GM20431 (cell line): ENCODE data around the gene FLVCR2.

Experiments
- in situ Hi-C: fragments of 300-500 bp; cut with MseI, MboI; formaldehyde crosslinking; loops from one replicate; pipeline ENCODE4 v1.15.0; 2020; ENCODE audit warnings: low sequenced_read_pairs; ENCODE audit not compliant: unreplicated experiment

The FLVCR2 gene

DNA sequence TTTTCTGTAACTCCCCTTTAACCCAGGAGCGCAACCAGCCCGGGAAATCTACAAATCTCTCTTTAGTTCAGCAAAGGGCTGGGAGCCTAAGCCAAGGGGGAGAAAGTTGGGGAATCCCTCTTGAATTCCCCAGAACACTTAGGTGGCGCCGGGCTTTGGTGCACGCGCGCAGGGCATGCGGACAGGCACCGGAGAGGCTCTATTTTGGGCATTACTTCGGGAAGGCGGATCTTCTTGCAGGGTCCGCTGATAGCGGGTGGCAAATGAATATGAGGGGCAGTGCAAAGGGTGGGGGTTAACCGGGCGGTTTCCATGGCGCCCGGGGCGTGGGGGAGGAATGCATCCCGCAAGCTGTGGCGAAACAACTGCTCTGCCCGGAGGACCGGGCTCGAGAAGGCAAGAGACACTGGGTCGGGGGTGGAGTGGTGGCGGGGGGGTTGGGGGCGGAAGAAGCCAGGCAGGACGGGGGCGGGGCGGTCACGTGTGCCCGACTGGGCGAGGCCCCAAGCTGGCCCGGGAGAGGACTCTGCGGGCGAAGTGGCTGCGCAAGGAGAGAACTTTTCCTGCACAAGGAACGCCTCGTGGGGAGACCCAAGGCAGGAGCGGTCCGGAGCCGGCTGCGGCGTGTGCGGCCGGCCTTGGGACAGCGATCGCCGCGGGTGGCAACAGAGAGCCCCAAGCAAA, at the start of gene FLVCR2:
FLVCR2 (plus strand) TSS at position 519 of the 684 bp plus-strand sequence. CDS start 353 bp downstream, outside the sequence.
- in situ Hi-C loops = no loop called here

- in situ Hi-C loops = no loop called here
These were observed 47.2 kb upstream of the FLVCR2 start for GRCh38 chr14:75531256-75531655.

GRCh38 chr14:75531660-75532317, 46.6 kb upstream of the FLVCR2 start:
- in situ Hi-C loops = no loop called here

- in situ Hi-C loops = no loop called here
These were observed 44.4 kb upstream of the FLVCR2 start for GRCh38 chr14:75533791-75534555.

GRCh38 chr14:75535164-75535898, 43.1 kb upstream of the FLVCR2 start:
- in situ Hi-C loops = no loop called here

- in situ Hi-C loops = no loop called here
These were observed 41.3 kb upstream of the FLVCR2 start for GRCh38 chr14:75537071-75537470.

GRCh38 chr14:75539162-75539560, 39.3 kb upstream of the FLVCR2 start:
- in situ Hi-C loops = no loop called here

GRCh38 chr14:75539561-75540478, 38.6 kb upstream of the FLVCR2 start:
- in situ Hi-C loops = no loop called here

GRCh38 chr14:75540479-75540851, 38.0 kb upstream of the FLVCR2 start:
- in situ Hi-C loops = no loop called here

DNA sequence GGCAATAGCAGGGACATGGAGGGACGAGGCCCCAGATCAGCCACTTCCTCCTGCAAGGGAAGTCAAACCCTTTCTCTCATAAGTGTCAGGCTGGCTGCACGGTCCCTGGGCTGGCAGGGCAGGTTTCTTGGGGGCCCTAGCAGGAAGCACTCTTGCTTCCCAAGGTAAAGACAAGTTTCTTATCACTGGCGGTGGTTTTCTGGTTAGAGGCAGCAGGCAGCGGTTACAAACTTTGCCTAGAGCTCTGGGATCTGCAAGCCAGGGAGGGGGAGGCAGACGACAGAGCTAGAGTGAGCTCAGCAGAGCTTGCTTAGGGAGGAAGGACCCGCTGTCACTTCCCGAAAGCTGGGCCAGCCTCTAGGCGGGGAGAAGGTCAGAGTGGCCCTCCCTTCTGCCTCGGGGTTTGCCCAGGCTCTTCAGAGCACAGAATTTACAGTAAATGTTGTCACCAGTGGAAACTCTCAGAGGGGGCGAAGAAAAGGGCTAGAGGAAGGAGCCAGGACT, 35.8 kb upstream of the FLVCR2 start:
- in situ Hi-C loops = no loop called here

GRCh38 chr14:75543253-75543652, 35.2 kb upstream of the FLVCR2 start:
- in situ Hi-C loops = no loop called here

DNA sequence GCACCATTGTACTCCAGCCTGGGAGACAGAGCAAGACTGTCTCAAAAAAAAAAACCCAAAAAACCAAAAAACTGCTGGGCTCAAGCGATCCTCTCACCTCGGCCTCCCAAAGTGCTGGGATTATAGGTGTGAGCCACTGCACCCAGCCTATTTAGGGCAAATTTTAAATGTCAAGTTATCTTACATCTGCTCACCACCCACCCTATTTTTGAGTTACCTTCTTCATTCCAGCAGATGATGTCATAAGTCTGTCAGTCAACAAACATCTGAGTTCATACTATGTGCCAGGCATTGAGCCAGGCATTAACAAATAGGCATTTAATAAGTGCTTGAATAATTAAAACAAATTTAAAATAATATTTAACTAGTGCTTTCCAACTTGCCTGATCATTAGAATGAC, 34.6 kb upstream of the FLVCR2 start:
- in situ Hi-C loops = no loop called here

DNA sequence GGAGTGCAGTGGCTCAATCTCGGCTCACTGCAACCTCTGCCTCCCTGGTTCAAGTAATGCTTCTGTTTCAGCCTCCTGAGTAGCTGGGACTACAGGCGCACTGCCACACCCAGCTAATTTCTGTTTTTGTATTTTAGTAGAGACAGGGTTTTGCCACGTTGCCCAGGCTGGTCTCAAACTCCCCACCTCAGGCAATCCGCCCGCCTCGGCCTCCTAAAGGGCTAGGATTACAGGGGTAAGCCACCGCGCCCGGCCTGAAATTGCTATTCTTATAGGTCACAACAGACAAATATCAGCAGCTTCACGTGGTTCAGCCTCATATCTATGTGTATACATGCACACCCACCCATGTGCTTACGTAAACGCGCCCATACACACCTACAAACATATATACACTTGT, 32.5 kb upstream of the FLVCR2 start:
- in situ Hi-C loops = no loop called here

- in situ Hi-C loops = no loop called here
These were observed 30.7 kb upstream of the FLVCR2 start for GRCh38 chr14:75547552-75548250.

DNA sequence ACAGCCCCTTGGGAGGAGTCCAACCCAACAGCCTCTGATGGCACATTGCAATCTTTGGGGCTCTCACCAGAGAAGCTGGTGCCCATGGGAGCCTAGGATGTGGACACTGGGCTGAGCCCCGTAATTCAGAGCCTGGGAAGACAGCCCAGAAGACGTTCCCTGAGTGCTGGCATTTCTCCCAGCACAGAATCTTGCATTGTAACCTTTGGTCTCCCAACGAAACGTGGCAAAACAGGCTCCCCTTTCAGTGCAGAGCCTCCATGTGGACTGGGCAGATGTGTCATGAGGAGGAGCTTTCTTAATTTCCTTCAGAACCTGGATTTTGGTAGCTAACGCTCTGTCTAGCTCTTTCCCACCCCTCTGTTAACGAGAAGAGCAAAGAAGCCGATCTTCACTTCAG, 29.9 kb upstream of the FLVCR2 start:
- in situ Hi-C loops = no loop called here

- in situ Hi-C loops = no loop called here
These were observed 29.3 kb upstream of the FLVCR2 start for GRCh38 chr14:75549169-75549568.

- in situ Hi-C loops = loop anchor here (25.0 kb wide), 1 partner anchor 239 kb away; no protein-coding TSS in a partner anchor
These were observed 27.4 kb upstream of the FLVCR2 start for GRCh38 chr14:75551021-75551420.

DNA sequence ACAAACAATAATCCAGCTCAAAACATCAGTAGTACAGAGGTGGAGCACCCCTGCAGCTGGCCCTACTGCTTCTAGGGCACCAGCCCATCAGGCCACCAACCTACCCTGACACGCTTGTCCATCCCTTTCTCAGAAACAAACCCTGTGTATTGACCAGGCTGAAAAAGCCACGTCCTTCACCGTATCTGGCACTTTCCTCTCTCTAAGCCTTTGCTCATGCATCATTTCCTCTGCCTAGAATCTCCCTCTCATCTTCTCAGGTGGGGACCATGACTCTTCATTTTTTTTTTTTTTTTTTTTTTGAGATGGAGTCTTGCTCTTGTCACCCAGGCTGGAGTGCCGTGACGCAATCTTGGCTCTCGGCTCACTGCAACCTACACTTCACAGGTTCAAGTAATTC, 25.3 kb upstream of the FLVCR2 start:
- in situ Hi-C loops = loop anchor here (25.0 kb wide), 1 partner anchor 241 kb away; no protein-coding TSS in a partner anchor
